HG03442 (cell line): ENCODE data around the gene SYCN.
"Not testable (repeated sequence)": the region's sequence is repeated elsewhere in the genome, so short reads cannot be mapped to it uniquely, and the experiment has no call there.

Source experiments
- ATAC-seq: cut with Tn5 transposase; IDR thresholded peaks from one replicate; pipeline ENCODE4 v1.9.1; 2021; ENCODE audit warnings: mild to moderate bottlenecking, moderate library complexity; ENCODE audit not compliant: unreplicated experiment

The SYCN gene

DNA sequence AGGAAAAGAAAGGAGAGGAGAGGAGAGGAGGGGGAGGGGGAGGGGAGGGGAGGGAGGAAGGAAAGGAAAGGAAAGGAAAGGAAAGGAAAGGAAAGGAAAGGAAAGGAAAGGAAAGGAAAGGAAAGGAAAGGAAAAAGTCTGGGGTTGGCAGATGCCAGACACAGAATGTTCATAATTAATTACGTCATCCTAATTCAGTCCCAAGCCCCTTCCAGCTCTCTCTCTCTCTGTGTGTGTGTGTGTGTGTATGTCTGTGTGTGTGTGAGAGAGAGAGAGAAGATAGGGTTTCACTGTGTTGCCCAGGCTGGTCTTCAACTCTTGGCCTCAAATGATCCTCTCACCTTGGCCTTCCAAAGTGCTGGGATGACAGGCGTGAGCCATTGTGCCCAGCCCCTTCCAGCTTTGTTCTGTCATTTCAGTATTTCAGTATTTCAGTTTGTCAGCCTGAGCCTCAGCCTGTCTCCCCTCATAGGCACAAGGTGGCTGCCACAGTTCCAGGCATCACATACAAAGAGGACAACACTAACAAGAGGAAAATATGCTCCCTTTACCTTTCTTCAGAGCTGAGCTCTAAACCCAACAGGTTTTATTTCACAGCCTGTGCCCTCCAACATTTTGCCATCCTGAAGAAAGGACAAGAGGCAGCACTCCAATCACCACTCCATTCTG is 26.2 kb upstream of the SYCN start:
- no peak for ATAC-seq

DNA sequence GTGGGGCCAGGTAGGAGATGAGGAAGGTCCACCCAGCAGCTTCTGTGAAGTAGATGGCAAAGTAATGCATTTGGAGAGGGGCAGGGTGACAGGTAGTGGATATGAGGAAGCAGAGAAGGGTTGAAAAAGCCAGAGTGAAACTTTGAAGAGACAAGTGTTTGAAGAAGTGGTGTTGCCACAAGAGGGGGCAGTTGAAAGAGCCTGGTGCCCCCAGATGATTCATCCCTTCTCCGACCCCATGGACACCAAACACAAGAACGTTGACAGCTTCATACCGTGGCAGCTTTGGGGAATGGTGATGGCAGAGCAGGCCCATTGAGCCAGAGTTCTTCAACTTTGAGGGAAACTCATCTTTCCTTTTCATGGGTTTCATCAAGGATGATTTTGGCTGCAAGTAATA is 20.8 kb upstream of the SYCN start:
- no peak for ATAC-seq

DNA sequence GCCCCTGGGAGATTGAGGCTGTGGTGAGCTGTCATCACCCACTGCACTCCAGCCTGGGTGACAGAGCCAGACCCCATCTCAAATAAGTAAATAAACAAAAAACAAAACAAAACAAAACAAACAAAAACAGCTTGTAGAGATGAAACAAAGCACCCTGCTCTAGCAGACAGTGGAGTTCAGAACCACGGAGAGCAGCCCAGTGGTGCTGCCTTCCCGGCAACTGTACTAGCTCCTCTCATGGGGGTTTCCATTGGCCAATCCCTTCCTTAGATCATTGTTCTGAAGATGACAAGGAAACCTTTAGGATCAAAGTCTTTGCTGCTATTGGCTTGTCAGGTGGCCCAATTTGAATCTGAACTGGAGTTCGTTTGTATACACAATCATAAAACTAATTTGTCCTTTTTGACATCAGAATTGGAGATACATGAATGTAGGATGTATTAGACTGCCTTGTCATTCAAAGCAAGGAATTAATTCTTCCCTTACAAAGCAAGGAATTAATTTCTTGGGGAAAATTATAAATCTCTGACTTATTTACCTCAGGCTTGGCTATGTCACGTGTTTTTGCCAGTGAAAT is 19.7 kb upstream of the SYCN start:
- ATAC-seq = no peak

DNA sequence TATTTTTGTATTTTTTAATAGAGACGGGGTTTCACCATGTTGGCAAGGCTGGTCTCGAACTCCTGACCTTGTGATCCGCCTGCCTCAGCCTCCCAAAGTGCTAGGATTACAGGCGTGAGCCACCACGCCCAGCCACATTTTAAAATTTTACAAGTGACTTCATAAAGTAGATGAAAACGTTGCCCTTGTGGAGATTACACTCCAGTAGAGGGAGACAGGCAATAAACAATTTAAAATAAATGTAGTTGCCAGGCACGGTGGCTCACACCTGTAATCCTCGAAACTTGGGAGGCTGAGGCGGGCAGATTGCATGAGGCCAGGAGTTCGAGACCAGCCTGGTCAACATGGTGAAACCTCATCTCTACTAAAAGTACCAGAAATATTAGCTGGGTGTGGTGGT is 15.0 kb upstream of the SYCN start:
- ATAC-seq = not testable (repeated sequence)

DNA sequence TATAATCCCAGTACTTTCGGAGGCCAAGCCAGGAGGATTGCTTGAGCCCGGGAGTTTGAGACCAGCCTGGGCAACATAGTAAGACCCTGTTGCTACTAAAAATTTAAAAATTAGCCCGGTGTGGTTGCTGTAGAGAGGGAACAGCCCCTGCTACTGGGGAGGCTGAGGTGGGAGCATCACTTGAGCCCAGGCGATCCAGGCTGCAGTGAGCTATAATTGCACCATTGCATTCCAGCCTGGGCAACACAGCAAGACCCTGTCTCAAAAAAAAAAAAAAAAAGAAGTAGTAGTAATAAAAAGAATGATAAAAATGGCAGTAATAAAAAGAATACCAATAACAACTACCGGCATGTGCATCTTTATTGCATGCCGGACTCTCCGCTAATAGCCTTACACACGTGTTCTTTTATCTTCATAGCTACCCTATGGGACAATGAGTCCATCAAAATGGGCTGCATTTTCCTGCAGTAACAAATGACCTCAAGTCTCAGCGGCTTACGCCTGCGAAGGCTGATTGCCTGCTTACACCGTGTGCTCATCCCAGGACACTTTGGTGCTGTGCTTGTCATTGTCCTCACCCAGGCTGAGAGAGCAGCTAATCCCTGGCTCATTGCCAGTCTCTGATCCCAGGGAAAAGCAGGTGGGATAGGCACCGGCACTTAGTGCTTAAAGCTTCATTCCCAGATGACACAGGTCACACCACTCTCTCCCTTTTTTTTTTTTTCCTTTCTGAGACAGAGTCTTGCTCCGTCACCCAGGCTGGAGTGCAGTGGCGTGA is 14.4 kb upstream of the SYCN start:
- ATAC-seq = no peak

DNA sequence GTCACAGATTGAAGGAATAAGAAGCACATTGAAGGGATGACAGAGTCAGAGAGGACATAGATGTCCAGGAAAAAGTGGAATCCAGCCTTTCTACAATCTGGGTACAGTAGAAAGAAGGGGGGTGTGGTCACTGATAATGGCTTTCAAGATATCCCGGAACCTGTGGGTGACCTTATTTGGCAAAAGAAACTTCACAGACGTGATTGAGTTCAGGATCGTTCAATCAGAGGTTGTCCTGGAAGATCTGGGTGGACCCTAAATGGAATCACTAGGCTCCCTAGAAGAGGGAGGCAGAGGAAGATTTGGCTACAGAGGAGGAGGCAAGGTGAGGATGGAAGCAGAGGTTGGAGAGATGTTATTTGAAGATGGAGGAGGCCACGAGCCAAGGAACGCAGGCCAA is 13.0 kb upstream of the SYCN start:
- ATAC-seq = no peak

DNA sequence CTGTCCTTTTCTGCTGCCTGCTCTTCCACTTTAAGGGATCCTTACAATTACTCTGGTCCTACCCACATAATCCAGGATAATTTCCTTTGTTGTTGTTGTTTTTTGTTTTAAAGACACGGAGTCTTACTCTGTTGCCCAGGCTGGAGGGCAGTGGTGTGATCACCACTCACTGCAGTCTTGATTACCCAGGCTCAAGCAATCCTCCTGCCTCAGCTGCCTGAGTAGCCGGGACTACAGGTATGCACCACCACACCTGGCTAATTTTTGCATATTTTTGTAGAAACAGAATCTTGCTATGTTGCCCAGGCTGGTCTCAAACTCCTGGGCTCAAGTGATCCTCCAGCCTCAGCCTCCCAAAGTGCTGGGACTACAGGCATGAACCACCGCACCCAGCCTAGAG is 11.3 kb upstream of the SYCN start:
- not testable (repeated sequence) for ATAC-seq

DNA sequence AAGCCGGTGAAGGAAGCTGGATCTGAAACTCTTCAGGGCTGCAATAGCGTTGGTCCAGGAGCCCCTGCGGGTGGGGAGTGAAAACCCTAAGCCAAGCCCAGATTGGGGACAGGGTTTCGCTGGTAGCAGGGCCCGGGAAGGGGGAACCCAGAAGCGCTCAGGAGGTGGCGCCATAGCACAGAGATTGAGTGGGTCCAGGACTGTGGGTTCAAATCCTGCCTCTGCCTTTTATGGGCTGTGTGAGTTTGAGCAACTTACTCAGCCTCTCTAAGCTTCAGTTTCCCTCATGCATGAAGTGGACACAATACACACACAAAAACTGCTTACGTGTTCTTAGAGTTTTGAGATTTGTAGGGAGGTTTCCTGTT is 8.3 kb upstream of the SYCN start:
- ATAC-seq = no peak

DNA sequence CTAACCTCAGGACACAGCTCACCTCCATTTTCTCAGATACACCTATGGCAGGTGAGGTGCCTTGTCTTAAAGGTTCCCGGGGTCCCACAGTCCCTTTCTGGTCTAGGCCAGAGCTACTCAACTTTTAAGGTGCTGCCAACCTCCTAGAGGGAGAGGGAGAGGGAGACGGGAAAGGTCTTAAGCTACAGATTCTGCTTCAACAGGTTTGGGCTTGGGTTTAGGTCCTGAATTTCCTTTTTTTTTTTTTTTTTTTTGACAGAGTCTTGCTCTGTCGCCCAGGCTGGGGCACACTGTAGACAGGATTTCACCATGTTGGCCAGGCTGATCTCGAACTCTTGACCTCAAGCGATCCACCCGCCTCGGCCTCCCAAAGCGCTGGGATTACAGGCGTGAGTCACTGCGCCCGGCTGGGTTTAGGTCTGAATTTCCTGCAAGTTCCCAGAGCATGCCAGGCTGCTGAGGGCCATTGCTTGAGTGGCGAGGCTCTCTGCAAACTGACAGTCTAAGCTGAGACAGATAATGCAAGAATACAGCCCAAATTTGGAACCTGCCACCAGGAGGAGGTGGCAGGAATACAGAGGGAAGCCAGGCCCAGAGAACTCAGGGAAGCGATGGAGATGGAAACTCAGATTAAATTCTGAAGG is 7.8 kb upstream of the SYCN start:
- ATAC-seq = no peak

DNA sequence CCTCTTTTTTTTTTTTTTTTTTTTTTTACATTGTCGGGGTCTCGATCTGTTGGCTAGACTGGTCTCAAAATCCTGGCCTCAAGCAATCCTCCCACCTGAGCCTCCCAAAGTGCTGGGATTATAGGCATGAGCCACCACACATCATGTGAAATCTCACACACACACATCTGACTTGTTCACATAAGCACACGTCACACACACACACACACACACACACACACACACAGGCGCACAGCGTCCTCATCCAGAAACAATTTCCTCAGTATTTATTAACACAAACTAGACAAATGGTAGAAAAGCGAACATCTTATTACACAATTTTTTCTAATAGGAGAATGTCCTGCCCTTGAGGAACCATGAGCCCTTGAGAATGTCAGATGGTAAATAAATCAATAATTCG is 5.1 kb upstream of the SYCN start:
- ATAC-seq = no peak

DNA sequence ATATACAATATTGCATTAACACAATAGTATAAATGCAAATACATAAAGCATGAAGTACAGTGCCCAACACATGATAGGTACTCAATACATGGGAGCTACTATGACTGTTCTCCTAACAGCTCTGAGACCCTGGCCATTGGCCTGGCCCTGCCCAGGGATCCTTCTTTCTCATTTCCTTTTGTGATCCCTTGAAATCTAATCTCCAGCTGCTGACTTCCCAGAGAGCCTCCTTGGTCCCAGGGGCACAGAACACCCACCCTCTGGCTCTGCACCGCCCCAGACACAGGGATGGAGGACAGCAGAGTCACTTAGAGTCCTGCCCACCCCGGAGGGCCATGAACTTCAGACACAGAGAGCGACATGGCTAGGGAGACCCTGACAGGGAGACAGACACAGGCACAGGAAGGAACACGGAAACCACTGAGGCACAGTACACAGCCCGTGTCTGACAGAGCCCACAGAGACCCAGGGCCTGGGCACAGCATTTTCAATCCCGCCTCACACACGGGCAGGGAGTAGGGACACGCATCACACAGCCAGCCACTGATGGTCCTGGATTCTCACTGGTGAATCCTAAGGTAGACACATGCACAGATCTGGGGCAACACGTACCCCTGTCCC is 4.2 kb upstream of the SYCN start:
- ATAC-seq = no peak

DNA sequence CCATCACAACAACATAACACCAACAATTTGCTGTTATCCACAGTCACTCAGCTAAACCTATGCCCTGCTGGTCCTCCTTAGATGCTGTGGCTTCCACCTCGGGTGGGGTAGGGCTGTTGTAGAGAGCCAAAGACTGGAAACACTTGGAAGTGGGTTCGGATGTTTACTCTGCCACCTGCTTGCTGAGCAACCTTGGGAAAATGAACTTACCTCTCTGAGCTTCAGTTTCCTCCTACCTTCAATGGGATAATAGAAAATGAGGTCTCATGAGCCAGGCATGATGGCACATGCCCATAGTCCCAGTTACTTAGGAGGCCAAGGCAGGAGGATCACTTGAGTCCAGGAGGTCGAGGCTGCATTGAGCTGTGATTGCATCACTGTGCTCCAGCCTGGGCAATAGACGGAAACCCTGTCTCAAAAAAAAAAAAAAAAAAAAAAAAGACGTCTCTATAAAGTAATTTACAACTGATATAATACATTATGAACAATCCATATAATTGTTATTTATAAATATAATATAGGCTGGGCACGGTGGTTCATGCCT is 3.3 kb upstream of the SYCN start:
- no peak for ATAC-seq

DNA sequence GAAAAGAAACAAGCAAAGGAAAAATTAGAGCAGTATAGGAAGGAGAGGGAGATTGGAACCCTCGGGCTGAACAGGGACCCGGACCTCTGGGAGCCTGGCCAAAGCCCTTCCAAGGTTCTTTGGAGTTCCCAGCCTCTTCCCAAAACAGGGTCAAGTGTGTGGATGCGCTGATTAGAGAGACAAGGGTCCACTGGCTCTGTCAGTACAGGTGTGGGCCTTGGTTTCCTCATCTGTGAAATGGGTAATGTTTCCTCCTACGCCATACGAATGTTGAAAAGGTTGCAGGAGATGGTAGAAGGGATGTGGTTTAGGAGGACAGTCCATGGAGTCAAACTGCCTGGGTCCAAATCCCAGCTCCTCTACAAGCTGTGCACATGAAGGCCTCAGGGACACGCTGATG is 2.1 kb upstream of the SYCN start:
- no peak for ATAC-seq

DNA sequence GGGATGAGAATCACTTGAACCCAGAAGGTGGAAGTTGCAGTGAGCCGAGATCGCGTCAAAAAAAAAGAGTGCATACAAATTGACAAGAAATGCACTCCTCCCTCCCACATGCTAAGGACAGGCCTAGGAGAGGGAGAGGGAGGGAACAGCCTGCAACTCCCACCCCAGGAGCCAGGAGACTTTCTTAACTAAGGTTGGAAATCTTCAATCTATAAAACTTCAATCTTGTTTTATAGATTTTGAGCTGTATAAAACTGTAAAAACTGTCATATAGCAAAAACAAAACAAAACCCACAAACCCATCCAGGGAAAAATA is 1.3 kb upstream of the SYCN start:
- no peak for ATAC-seq

DNA sequence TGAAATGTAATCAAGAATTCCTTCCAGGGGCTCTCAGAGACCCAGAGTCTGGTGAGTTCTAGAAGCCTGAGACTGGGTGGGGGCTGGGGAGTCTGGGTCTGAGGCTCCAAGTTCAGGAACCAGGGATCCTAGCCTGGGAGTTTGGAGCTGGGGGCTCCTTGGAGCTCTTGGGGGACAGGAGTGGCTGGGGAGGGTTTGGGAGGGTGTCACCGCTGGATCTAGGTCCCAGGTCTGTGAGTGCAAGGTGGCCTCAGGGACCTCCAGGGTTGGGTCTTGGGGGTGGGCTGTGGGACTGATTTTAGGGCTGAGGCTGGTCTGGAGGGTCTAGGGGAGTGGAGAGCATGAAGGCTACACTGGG is 1.1 kb downstream of the SYCN start:
- ATAC-seq = no peak

DNA sequence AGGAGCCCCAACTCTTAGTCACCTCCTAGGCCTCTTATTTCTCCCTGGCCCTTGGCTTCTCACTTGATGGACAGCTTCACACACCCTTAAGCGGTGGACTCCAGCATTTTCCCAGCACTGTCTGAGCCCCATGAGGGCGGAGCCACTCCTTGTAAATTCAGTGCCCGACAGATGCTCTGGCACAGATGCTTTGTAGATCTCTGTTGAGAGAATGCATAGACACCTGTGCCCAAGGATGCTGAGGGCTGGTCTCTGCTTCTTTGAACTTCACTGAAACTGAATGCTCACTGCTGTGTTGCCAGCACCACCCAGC is 3.3 kb downstream of the SYCN start:
- no peak for ATAC-seq

DNA sequence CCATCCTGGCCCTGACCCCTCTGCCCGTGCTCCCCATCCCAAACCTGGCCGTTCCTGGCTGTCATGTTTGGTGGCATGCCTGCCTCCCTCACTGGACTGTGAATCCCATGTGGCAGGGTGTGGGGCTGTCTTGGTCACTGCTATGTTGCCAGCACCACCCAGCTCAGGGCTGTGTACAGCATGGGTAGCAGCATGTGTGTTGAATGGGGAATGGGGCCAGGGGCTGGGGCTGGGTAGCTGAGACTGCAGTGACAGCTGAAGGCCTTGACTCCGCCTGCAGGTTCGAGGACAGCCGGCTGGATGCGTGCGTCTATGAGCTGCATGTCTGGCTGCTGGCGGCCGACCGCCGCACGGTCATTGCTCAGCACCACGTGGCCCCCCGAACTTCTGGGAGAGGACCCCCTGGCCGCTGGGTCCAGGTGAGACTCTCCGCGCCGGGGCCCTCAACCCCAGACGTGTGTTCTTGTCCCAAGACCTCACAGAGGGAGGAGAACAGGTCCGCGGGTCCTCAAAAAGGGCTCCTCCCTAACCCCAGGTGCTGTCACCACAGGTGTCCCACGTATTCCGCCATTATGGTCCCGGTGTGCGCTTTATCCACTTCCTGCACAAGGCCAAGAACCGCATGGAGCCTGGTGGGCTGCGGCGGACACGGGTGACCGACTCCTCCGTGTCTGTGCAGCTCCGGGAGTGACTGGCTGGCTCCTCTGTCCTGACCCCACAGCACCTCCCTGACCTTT is 3.8 kb downstream of the SYCN start:
- no peak for ATAC-seq

DNA sequence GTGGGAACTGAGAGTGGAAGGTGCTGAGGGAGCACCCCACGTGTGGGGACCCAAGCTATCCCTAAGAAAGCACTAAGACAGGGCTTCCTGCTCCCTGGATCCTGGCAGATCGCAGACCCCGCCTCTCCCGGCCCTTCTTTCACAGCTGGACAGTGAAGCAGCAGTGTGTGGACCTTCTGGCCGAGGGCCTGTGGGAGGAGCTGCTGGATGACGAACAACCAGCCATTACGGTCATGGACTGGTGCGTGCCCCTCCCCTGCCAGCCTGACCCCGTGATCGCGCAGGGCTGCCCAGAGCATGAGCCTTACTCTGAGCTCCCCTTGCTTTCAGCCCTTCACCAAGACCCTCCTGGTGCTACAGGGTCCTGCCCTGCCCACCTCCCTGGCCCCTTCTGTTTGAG is 5.0 kb downstream of the SYCN start:
- ATAC-seq = no peak

DNA sequence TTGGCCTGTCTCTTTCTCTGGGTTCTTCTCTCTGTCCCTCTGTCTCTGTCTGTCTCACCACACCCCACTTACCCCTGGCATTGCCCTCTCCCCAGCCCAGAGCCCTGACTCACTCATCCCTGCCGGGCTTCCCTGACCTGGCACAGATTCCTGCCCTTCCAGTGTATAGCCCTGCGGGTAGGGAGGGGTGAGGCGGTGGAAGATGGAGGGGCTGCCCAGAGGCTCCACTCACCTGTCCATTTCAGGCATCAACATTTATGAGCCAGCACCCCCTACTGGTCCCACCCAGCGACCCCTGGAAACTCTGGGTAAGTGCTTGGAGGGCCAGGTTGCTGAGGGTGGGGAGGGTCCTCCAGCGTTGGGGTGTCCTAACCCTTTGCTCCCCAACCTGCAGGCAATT is 6.3 kb downstream of the SYCN start:
- ATAC-seq = no peak

DNA sequence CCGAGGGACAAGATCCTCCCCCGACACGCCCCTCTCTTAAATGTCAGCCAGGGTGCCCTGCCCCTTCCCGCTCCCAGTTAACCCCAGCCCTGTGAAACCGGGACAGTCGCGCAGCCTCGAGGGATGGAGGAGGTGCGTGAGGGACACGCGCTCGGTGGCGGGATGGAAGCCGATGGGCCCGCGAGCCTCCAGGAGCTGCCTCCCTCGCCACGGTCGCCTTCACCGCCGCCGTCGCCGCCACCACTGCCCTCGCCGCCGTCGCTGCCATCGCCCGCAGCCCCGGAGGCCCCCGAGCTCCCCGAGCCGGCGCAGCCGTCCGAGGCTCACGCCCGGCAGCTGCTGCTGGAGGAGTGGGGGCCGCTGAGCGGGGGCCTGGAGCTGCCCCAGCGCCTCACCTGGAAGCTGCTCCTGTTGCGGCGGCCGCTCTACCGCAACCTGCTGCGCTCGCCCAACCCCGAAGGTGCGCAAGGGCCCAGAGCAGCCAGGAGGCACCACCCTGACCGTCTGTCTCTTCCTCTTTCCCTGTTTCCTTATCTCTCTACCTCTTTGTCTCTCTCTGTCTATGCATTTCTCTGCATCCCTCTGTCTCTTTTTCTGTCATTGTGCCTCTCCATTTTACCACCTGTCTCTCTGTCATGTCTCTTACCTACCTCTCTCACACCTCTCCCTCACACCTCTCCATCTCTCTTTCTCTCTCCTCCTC is 7.1 kb downstream of the SYCN start, which contains the start of gene NCCRP1:
Gene NCCRP1 (plus strand): TSS at position 105 of the 703 bp plus-strand sequence. CDS start 19 bp downstream, at position 124.
- no peak for ATAC-seq
